Loucy (cell line): ENCODE data around the gene GABBR2.

ENCODE experiments used
- EZH2phosphoT487 ChIP-seq: fragments of 200-600 bp; IDR thresholded peaks from 2 replicates; pipeline ENCODE4 v1.6.1; 2018; ENCODE audit warnings: antibody characterized with exemption, mild to moderate bottlenecking, moderate library complexity, borderline replicate concordance
- TF ChIP-seq, protein P1 (sequence below): fragments of 200-600 bp; sonication (generic); conservative IDR thresholded peaks from 2 replicates; pipeline ENCODE4 v1.5.1; 2014; ENCODE audit warnings: mild to moderate bottlenecking, antibody characterized with exemption, low read length

DNA sequence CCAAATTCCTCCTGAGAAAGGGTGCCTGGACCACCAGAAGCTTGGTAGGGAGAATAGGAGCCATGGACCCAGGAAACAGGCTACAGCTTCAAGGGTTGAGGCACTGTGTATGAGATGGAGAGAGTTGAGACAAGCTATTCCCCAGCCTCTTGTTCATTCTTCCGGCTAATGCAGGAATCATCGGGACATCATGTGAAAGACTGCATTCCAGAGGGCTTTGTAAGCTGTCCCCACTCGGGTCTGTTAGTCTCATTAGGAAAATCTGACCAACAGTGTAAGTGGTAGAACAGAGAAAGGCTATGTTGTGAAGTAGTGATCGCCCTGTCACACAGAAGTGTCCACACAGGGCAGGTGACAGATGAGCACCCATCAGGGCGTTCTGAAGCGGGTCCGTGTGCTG lies 81.4 kb downstream of the GABBR2 start:
- TF ChIP-seq EZH2phosphoT487 = no peak
- TF ChIP-seq, protein P1, sequence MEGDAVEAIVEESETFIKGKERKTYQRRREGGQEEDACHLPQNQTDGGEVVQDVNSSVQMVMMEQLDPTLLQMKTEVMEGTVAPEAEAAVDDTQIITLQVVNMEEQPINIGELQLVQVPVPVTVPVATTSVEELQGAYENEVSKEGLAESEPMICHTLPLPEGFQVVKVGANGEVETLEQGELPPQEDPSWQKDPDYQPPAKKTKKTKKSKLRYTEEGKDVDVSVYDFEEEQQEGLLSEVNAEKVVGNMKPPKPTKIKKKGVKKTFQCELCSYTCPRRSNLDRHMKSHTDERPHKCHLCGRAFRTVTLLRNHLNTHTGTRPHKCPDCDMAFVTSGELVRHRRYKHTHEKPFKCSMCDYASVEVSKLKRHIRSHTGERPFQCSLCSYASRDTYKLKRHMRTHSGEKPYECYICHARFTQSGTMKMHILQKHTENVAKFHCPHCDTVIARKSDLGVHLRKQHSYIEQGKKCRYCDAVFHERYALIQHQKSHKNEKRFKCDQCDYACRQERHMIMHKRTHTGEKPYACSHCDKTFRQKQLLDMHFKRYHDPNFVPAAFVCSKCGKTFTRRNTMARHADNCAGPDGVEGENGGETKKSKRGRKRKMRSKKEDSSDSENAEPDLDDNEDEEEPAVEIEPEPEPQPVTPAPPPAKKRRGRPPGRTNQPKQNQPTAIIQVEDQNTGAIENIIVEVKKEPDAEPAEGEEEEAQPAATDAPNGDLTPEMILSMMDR = no peak
